GM18907 (cell line): Measurements from ENCODE around the gene SLC2A13.
"Not testable (repeated sequence)": the region's sequence is repeated elsewhere in the genome, so short reads cannot be mapped to it uniquely, and the experiment has no call there.

Experiments
- ATAC-seq: cut with Tn5 transposase; IDR thresholded peaks from one replicate; pipeline ENCODE4 v1.9.1; 2021; ENCODE audit warnings: mild to moderate bottlenecking, moderate library complexity; ENCODE audit not compliant: unreplicated experiment

Gene SLC2A13

GRCh38 chr12:40044396-40044795, 61.5 kb downstream of the SLC2A13 start:
- ATAC-seq = no peak

GRCh38 chr12:40039598-40039997, 66.3 kb downstream of the SLC2A13 start:
- no peak for ATAC-seq

GRCh38 chr12:40038619-40039018, 67.3 kb downstream of the SLC2A13 start:
- ATAC-seq = no peak

- ATAC-seq = no peak
Observed at GRCh38 chr12:40034712-40035111, 71.2 kb downstream of the SLC2A13 start.

GRCh38 chr12:40034156-40034555, 71.7 kb downstream of the SLC2A13 start:
- no peak for ATAC-seq

DNA sequence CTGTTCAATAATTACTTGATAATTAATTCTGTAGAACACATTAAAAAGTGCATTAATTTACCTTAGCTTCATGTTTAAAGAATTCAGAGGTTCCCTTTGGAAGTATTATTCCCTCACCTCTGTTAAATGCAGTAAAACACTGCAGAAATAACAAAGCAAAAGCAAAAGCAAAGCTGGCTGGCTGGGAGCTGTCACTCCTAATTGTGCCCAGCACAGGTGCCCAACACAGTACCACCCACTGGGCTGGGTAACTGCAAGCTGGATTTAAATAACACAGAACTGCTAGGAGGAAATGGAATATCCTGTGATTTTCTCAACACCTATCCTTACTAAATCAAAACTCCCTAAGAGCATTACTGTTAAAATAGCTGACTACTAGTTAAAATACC, 72.6 kb downstream of the SLC2A13 start:
- ATAC-seq = no peak

- no peak for ATAC-seq
Observed at GRCh38 chr12:40032433-40033241, 73.2 kb downstream of the SLC2A13 start.

- ATAC-seq = no peak
Observed at GRCh38 chr12:40031965-40032364, 73.9 kb downstream of the SLC2A13 start.

DNA sequence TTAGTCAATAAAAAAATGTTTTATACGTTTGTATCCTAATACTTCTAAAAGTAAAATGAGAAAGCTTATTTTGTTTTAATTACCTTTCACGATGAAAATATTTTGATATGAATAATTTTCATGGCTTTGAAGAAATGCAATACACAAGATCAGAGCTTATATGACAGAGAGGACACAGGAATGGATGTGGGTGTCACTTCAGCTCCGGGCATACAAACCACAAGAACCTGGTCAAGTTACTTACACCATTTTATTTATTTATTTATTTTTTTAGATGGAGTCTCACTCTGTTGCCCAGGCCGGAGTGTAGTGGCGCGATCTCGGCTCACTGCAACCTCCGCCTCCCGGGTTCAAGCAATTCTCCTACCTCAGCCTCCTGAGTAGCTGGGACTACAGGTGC, 74.9 kb downstream of the SLC2A13 start:
- not testable (repeated sequence) for ATAC-seq

DNA sequence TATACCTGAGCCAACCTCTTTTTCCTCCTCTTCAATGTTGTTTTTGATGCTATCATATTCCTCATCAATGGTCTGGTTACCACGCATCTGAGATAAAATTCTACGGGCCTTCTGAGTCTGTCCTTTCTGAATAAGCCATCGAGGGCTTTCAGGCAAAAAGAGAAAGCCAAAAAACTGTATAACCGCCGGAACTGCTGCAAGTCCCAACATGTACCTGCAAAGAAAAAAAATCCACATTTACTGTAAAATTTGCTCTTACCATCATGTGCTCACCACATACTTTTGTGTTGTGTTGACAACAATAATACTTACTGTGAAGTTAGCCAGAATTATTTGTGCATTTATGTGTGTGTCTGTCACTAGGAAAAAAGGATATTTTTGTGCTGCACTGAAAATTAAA, 77.6 kb downstream of the SLC2A13 start:
- no peak for ATAC-seq

DNA sequence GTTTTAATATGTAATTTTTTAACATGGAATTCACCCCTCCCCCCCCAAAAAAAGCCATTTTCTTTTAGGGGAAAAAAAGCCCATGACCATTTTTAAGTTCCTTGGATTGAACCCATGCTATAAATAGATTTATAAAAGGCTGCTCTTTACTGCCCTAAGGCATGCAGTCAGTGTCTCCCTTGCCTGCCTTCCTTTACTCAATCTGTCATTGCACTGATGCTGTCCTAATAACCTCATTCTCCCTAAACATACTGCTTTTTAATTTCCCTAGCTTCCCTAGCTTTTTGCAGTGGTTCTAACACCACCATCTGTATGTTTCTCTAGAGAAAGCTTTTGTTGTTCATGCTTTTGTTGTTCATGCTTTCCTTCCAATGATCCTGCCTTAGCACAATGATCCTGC, 83.0 kb downstream of the SLC2A13 start:
- no peak for ATAC-seq

GRCh38 chr12:40020261-40020691, 85.6 kb downstream of the SLC2A13 start:
- ATAC-seq = no peak

GRCh38 chr12:40017488-40017887, 88.4 kb downstream of the SLC2A13 start:
- no peak for ATAC-seq

DNA sequence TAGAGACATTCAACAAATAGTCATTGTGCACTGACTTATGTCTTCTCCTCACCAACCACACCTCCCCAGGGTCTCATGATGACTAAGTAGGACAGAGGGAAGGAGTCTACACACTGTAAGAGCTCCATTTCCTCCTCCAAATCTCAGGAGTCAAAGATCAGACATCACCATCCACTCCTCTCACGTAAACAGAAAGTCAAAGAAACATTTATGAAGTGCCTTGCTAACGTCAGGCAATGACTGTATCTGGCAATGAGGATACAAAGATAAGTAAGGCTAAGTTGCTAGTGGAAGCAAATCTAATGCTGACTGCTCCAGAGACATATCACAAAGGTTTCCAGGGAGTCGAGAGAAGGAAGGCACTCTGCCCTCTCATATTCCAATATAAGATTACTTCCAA, 88.9 kb downstream of the SLC2A13 start:
- no peak for ATAC-seq

DNA sequence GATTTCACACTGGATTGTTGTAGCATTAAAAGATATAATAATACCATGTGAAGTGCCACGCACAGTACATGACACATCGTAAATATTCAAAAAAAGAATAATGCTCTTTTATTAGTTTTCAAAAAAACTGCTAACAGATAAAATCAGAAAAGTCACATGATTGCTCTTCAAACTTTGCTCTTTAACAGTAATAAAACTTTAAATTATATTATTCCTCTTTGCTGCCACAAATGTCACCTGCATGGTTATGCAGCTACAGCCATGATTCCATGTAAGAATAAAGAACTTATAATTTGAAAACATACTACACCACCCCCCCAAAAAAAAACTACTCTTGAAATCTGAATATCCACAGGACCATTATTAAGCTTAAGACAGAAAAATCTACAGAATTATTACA, 90.0 kb downstream of the SLC2A13 start:
- no peak for ATAC-seq

DNA sequence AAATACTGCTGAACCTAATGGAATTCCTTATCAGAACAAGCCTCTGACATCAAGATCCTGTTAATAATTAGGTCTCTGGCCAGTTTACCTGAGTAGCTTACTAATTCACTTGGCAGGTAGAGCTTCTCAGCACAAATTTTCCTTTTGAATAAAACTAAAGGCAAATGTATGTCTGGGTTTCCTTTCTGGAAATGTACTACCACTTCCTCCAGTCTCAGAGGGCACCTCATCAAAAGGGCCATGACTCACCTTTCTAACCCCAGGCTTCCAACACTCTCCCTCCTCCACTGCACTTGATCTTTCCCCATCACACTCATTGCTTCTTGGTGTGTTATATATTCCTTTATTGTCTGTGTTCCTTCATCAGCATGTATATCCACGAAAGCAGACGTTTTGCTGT, 90.5 kb downstream of the SLC2A13 start:
- no peak for ATAC-seq

DNA sequence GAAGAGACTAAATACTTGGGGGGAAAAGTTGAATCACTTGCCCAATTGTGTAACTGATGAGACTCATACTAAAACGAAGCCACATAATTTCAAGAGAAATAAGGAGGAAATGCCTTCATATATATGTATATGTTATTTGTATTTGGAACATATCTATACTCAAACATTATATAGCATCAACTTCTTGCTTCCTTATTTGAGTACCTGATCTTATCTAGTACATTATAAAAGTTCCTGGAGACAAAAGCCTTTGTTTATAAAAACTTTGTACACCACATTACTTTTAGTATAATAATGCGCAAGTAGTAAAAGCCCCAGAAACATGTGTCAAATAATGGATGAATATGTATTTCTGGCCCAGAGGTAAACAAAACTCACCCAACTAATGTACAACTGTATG, 92.0 kb downstream of the SLC2A13 start:
- no peak for ATAC-seq

GRCh38 chr12:40013292-40013691, 92.6 kb downstream of the SLC2A13 start:
- no peak for ATAC-seq

- no peak for ATAC-seq
Observed at GRCh38 chr12:40012711-40013110, 93.2 kb downstream of the SLC2A13 start.

- peak; percentile 26 for ATAC-seq
Observed at GRCh38 chr12:40011775-40012129, 94.1 kb downstream of the SLC2A13 start.

- ATAC-seq = peak; percentile 94
Observed at GRCh38 chr12:40010899-40011774, 94.7 kb downstream of the SLC2A13 start.
